ENCODE data around the gene ALPK1.

- TF ChIP-seq, protein P1, sequence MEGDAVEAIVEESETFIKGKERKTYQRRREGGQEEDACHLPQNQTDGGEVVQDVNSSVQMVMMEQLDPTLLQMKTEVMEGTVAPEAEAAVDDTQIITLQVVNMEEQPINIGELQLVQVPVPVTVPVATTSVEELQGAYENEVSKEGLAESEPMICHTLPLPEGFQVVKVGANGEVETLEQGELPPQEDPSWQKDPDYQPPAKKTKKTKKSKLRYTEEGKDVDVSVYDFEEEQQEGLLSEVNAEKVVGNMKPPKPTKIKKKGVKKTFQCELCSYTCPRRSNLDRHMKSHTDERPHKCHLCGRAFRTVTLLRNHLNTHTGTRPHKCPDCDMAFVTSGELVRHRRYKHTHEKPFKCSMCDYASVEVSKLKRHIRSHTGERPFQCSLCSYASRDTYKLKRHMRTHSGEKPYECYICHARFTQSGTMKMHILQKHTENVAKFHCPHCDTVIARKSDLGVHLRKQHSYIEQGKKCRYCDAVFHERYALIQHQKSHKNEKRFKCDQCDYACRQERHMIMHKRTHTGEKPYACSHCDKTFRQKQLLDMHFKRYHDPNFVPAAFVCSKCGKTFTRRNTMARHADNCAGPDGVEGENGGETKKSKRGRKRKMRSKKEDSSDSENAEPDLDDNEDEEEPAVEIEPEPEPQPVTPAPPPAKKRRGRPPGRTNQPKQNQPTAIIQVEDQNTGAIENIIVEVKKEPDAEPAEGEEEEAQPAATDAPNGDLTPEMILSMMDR (IDR thresholded peaks at IDR 0.05): no peak
- no peak for TF ChIP-seq POLR2AphosphoS5 (IDR thresholded peaks at IDR 0.05)
- no peak for TF ChIP-seq POLR2A (IDR thresholded peaks at IDR 0.05)
- TF ChIP-seq EP300 (IDR thresholded peaks at IDR 0.05): no peak
These were observed 81.1 kb downstream of the ALPK1 start for GRCh38 chr4:112378243-112378620.
